Measurements from ENCODE around the gene TNXB.
"Not testable (repeated sequence)": the region's sequence is repeated elsewhere in the genome, so short reads cannot be mapped to it uniquely, and the experiment has no call there.

The TNXB gene

DNA sequence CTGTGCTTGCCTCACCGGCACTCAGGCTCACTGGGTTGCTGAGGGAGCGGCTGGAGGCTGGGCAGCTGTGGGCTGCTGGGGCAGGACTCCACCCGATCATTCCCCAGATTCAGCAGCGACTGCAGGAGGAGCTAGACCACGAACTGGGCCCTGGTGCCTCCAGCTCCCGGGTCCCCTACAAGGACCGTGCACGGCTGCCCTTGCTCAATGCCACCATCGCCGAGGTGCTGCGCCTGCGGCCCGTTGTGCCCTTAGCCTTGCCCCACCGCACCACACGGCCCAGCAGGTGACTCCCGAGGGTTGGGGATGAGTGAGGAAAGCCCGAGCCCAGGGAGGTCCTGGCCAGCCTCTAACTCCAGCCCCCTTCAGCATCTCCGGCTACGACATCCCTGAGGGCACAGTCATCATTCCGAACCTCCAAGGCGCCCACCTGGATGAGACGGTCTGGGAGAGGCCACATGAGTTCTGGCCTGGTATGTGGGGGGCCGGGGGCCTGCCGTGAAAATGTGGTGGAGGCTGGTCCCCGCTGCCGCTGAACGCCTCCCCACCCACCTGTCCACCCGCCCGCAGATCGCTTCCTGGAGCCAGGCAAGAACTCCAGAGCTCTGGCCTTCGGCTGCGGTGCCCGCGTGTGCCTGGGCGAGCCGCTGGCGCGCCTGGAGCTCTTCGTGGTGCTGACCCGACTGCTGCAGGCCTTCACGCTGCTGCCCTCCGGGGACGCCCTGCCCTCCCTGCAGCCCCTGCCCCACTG, 68.7 kb downstream of the TNXB start:
- DNase-seq (ENCODE audit: low read depth, low spot score) = not testable (repeated sequence)

- DNase-seq (ENCODE audit: low read depth, low spot score) = not testable (repeated sequence)
Measured at GRCh38 chr6:32039321-32040274, 69.5 kb downstream of the TNXB start.

- not testable (repeated sequence) for DNase-seq (ENCODE audit: low read depth, low spot score)
Measured at GRCh38 chr6:32038878-32039277, 70.3 kb downstream of the TNXB start.

GRCh38 chr6:32037598-32038524, 71.3 kb downstream of the TNXB start, which contains the start of gene CYP21A2:
TSS of gene CYP21A2 (plus strand) at chr6:32038415. CDS start at chr6:32038423, 8 bp downstream.
- DNase-seq (ENCODE audit: low read depth, low spot score) = not testable (repeated sequence)

- not testable (repeated sequence) for DNase-seq (ENCODE audit: low read depth, low spot score)
Measured at GRCh38 chr6:32037136-32037535, 72.0 kb downstream of the TNXB start.

GRCh38 chr6:32035283-32036013, 73.7 kb downstream of the TNXB start:
- DNase-seq (ENCODE audit: low read depth, low spot score) = not testable (repeated sequence)

DNA sequence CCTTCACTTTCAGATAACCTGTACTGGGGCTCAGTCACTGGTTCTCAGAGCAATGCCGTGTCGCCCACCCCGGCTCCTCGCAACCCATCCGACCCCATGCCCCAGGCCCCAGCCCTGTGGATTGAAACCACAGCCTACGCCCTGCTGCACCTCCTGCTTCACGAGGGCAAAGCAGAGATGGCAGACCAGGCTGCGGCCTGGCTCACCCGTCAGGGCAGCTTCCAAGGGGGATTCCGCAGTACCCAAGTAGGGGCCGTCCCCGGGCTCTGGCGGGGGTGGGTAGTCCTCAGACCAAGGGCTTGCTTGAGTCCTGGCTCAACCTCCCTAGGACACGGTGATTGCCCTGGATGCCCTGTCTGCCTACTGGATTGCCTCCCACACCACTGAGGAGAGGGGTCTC, 79.6 kb downstream of the TNXB start:
- not testable (repeated sequence) for DNase-seq (ENCODE audit: low read depth, low spot score)

- not testable (repeated sequence) for DNase-seq (ENCODE audit: low read depth, low spot score)
Measured at GRCh38 chr6:32028631-32029030, 80.5 kb downstream of the TNXB start.

DNA sequence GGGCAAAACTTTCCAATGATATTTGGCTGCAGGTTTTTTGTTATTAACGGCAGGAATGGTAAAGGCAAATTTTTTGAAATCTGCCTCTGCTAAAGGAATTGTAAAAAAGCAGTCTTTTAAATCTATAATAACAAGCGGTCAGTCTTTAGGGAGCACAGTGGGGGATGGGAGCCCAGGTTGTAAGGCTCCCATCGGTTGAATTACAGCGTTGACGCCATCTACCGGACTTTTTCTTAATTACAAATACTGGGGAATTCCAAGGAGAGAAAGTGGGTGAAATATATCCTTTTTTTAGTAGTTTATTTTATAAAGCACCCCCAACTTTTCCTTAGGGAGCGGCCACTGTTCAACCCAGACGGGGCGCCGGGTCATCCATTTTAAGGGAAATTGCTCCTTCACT, 87.0 kb downstream of the TNXB start:
- not testable (repeated sequence) for DNase-seq (ENCODE audit: low read depth, low spot score)

- not testable (repeated sequence) for DNase-seq (ENCODE audit: low read depth, low spot score)
Measured at GRCh38 chr6:32014547-32014946, 94.6 kb downstream of the TNXB start, which contains the start of gene C4B. TSS of gene C4B (plus strand) at chr6:32014795. CDS start at chr6:32014846, 51 bp downstream.

GRCh38 chr6:32013738-32014137, 95.4 kb downstream of the TNXB start:
- not testable (repeated sequence) for DNase-seq (ENCODE audit: low read depth, low spot score)

DNA sequence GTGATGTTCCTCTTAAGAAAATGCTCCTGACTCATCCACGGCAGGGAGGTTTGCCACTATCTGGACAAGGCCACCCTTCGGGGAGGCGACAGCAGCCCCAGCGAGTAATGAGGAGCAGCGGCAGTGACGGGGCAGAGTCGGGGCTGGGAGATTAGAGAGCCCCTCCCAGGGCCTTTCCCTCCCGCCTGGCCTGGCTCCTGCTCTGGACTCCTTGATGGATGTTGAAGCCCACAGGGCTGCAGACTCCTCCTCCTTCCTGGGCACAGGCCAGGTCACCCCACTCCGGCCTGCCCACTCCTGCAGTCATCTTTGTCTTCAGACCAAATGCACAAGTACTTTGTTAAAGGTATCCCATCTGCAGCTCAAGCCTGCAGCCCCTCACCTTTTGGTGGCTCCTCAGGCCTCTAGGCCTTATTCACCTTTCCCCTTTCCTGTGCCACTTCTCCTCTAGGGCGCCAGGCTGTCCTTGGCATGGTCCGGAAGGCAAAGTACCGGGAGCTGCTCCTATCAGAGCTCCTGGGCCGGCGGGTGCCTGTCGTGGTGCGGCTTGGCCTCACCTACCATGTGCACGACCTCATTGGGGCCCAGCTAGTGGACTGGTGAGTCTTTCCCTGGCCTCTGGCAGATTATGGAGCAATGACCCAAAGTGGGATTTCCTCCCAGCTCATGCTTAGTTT, 96.1 kb downstream of the TNXB start:
- not testable (repeated sequence) for DNase-seq (ENCODE audit: low read depth, low spot score)

- DNase-seq (ENCODE audit: low read depth, low spot score) = not testable (repeated sequence)
Measured at GRCh38 chr6:32010856-32011530, 98.1 kb downstream of the TNXB start.

GRCh38 chr6:32009537-32009936, 99.6 kb downstream of the TNXB start:
- DNase-seq (ENCODE audit: low read depth, low spot score) = not testable (repeated sequence)

DNA sequence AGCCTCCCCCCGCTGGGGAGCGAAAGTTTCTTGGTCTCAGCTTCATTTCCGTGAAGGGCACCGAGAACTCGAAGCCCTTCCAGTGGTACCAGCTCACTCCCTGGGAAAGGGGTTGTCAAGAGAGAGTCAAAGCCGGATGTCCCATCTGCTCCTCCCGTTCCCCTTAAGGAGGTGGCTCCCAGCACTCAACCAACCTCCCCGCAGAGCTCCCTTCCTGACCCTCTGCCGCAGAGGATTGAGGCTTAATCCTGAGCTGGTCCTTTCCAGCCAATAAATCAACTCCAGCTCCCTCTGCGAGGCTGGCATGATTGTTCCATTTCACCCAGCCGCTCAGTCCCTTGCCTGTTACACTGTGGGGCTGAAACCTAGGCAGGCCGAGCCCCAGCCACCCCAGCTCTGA, 100.5 kb downstream of the TNXB start:
- DNase-seq (ENCODE audit: low read depth, low spot score) = not testable (repeated sequence)

- DNase-seq (ENCODE audit: low read depth, low spot score) = not testable (repeated sequence)
Measured at GRCh38 chr6:32008037-32008436, 101.1 kb downstream of the TNXB start.

GRCh38 chr6:32007086-32007485, 102.1 kb downstream of the TNXB start:
- DNase-seq (ENCODE audit: low read depth, low spot score) = not testable (repeated sequence)

DNA sequence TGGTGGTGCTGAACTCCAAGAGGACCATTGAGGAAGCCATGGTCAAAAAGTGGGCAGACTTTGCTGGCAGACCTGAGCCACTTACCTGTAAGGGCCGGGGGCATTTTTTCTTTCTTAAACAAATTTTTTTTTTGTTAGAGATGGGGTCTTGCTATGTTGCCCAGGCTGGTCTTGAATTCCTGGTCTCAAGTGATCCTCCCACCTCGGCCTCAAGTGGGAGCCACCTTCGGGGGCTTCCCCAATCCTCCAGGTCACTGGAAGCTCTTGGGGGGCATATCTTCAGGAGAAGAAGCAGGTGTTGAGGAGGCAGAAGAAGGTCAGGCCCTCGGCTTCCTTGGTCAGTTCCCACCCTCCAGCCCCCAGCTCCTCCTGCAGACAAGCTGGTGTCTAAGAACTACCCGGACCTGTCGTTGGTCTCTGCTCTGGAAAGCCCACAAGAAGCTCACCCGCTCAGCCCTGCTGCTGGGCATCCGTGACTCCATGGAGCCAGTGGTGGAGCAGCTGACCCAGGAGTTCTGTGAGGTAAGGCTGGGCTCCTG, 103.1 kb downstream of the TNXB start:
- DNase-seq (ENCODE audit: low read depth, low spot score) = not testable (repeated sequence)

DNA sequence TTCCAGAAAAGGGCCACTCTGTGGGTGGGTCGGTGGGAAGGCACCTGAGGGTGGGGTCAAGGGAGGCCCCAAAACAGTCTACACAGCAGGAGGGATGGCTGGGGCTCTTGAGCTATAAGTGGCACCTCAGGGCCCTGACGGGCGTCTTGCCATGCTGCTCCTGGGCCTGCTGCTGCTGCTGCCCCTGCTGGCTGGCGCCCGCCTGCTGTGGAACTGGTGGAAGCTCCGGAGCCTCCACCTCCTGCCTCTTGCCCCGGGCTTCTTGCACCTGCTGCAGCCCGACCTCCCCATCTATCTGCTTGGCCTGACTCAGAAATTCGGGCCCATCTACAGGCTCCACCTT, 103.6 kb downstream of the TNXB start:
- DNase-seq (ENCODE audit: low read depth, low spot score) = not testable (repeated sequence)
